Muscle of back (tissue), 11 donors: Measurements from ENCODE around the gene BTBD18. TPM values are rescaled to one million over a fixed set of nuclear protein-coding genes. Genes with fewer than 3 reads are reported as not detected.

Experiments
- DNase-seq, 3 donors: peaks; one replicate each; pipeline versions ENCODE4 v3.0.0 to v3.0.0-alpha.2; 2013
- polyA plus RNA-seq, 10 donors: library from polyadenylated mRNA; unstranded; fragments of 120-200 nt; gene quantifications; one replicate each; pipeline ENCODE4 v1.2.1, GENCODE V29; 2013; ENCODE audit not compliant: insufficient read length in 10 of 10

Gene BTBD18
- polyA plus RNA-seq, 10 donors: 0.08 to 0.38 (median 0.13) TPM; not detected in 3

- peak in 1 of 3 donors; percentile 18 for DNase-seq
These were observed 25.1 kb upstream of the BTBD18 start for GRCh38 chr11:57776577-57777210.

DNA sequence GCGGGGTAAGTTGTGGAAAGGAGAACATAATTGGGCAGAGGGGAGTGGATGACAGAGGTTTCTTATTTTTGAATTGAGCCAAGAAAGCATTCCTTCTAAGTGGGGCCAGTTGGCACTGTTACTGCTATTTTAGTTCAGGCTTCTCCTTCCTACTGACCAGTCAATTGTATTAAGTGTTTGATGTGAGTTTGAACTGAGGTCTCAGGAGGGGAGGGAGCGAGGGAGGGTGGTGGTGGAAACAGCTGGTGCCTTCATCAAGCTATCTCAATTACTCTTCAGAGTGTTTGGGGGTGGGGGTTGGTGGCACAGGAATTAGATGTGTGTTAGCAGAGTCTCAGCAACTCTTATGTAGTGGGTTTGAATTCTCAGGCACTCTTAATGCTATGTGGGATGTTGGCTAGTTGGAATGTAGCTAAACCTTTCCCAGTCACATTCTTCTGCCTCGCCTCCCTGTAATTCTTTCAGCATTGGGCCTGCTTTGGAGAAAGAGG is 24.5 kb upstream of the BTBD18 start:
- peak in 2 of 3 donors; percentile 63 for DNase-seq

GRCh38 chr11:57775491-57775890 is 23.9 kb upstream of the BTBD18 start:
- DNase-seq: peak in 1 of 3 donors; percentile 54

- no peak for DNase-seq
These were observed 21.5 kb upstream of the BTBD18 start for GRCh38 chr11:57773026-57773598.

- DNase-seq: no peak
These were observed 20.9 kb upstream of the BTBD18 start for GRCh38 chr11:57772562-57772961.

- no peak for DNase-seq
These were observed 19.7 kb upstream of the BTBD18 start for GRCh38 chr11:57771365-57771764.

- no peak for DNase-seq
These were observed 19.2 kb upstream of the BTBD18 start for GRCh38 chr11:57770793-57771192.

GRCh38 chr11:57764972-57765371 is 13.4 kb upstream of the BTBD18 start:
- no peak for DNase-seq

DNA sequence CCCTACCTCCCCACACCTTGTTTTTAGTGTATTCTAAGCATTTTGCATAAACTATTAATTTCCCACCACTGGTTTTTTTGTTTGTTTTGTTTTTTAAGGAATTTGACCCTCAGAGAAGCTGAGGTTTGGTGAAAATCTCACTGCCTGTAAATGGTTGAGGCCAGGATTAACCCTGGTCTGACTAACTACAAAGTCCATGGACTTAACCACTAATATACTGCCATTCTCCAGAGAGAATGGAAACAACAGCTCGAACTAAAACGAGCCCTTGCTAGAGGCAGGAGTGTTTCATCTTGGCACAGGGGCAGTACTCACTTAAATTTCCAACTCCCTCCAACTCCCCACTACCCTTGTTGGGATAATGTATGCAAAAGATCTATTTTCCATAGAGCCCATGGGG is 12.9 kb upstream of the BTBD18 start:
- no peak for DNase-seq

GRCh38 chr11:57764021-57764420 is 12.4 kb upstream of the BTBD18 start:
- DNase-seq: no peak

DNA sequence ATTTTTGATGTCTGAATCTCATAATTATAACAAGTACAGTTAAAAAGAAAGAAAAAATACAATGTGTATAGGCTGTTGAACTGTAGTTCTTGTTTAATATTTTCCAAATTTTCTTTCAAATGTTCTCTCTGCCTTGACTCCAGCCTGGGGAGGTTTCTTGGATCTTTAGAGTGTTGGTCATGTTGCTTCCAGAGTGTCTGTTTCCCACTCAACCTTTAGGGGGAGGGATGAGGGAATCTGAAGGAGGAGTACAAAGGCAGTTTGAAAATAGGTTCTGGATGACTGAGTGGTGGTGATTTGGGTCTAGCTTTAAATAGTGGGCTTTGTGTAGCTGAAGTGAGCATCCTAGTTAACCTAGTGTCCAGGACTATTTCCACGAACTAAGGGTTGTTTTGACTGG is 11.9 kb upstream of the BTBD18 start:
- peak in 2 of 3 donors; percentile 59 to 75 for DNase-seq

- DNase-seq: peak in 2 of 3 donors; percentile 49 to 77
These were observed 10.7 kb upstream of the BTBD18 start for GRCh38 chr11:57762235-57762861.

DNA sequence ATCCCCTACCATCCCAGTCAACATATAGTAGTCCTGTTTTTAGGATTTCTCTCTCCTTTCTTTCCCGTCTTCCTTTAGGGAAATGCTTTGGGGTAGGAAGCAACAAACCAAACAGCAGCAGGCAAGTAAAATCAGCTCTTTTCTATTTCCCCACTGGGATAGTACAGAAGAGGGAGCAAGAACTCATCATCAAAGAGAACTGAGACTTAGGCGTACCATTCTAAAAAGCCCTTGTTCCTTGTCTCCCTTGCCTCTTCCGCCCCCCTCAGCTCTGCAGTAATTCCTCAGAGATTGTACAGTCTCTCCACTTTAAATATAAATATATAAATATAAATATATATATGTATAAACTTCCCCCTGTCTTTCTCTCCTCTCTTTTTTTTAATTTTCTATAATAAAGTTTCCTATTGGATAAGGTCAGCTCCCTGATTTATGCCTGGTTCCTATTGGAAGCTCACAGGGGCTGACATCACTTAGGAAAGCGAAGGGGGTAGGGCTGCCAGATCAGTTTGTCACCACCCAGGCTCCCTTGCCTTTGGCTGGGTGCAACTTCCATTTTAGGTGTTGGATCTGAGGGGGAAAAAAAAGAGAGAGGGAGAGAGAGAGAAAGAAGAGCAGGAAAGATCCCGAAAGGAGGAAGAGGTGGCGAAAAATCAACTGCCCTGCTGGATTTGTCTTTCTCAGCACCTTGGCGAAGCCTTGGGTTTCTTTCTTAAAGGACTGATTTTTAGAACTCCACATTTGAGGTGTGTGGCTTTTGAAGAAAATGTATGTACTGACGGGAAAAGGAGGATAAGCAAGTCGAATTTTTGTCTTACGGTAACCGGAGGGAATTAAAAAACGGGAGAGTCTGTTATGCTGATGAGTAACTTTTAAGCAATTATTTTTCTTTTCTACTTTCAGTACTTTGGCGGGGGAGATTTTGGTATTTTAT is 9.9 kb upstream of the BTBD18 start, which contains the start of gene CTNND1:
TSS of gene CTNND1 (plus strand) at position 502 of the 934 bp plus-strand sequence. CDS start 29,677 bp downstream, outside the sequence.
- DNase-seq: peak; percentile 97 to 98 (median 98)

DNA sequence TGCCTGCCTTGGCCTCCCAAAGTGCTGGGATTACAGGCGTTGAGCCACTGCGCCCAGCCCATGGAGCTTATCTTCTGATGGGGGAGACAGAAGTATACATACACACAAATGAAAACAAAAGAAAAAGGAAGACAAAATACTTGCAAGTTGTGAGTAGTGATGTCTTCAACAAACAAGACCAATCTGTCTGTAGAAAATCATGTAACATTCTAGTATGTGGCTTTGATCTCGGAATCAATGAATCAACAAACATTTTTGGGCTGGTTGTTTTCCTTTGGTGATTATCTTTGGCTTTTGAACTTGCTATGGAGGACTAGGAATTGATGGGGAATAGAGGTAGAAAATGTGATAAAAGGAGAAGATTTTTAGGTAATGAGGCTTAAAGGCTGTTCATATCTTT is 6.6 kb upstream of the BTBD18 start:
- no peak for DNase-seq

DNA sequence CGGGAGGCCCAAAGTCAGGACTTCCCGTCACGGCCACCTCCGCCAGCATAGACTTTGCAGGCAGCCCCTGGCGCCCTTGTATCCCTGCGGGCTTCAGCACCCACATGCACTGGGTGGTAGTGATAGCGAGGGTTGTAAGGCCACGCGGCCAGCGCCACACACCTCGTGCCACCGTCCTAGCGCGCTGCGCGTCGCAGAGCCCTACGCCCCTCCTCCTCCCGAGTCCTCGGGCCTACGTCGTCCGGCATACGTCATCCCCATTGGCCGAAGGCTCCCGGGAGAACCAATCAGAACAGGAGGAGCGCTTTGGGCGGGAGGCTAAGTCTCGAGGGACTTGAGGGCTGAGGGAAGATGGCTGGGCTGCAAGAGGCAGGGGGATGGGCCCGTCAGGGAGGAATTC is 1.3 kb upstream of the BTBD18 start:
- DNase-seq: no peak

- no peak for DNase-seq
These were observed 443 bp downstream of the BTBD18 start for GRCh38 chr11:57751176-57751575.

DNA sequence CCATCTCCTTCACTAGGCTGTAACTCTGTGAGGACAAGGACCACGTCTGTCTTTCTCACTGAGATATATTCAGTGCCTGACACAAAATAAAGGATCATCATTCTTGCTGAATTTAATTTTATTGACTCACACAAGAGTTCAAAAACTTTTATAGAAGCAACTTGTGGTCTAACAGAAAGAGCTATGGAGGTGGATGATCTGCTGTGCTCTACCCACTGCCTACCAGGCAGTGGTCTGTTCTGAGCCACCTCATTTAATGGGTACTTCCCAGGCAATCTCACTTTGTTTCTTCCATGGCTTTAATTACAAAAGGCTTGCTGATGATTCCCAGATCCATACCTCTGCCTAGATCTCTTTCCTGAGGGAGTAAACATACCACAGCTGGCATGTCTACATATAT is 4.7 kb downstream of the BTBD18 start:
- DNase-seq: no peak

GRCh38 chr11:57745206-57745605 is 6.4 kb downstream of the BTBD18 start:
- DNase-seq: no peak

- DNase-seq: no peak
These were observed 7.3 kb downstream of the BTBD18 start for GRCh38 chr11:57744357-57744756.

GRCh38 chr11:57742087-57742452 is 9.5 kb downstream of the BTBD18 start:
- DNase-seq: no peak

DNA sequence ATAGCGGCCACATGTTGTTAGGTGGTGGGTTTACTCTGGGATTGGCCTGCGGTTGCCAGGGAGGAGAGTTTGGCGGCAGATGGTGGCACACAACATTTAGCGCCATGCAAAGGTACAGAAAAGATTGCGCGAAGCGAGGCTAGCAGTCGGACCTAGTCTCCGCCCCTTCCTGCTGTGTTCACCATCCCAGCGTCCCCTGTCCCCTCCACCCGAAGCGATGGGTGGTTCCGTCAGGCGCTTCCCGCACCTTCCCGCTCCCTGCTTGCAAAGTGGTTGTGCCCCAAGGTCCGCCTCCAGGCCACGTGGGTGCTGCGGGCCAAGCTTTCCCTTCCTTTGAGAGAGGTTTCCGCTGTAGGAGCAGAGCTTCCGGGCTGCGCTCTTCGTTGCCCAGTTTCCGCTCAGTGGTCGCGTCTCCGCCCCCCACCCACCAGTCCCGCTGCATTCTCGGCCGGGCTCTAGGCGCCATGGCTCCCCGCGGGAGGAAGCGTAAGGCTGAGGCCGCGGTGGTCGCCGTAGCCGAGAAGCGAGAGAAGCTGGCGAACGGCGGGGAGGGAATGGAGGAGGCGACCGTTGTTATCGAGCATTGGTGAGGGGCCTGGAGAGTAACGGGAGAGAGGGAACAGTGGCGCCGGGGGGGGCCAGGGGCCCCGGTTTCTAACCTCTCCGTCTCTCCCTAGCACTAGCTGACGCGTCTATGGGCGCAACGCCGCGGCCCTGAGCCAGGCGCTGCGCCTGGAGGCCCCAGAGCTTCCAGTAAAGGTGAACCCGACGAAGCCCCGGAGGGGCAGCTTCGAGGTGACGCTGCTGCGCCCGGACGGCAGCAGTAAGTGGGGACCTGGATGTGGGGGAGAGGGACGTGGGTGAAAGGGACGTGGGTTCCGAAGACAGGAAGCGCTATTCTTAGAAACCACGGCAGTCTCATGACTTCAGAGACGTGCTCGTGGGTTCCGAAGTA is 10.2 kb downstream of the BTBD18 start, which contains the start of gene SELENOH:
TSS of gene SELENOH (plus strand) at position 360 of the 955 bp plus-strand sequence. CDS start at position 465, 105 bp downstream.
- DNase-seq: peak; percentile 96 to 98 (median 96)
